Prostate gland (tissue), 2 donors: ENCODE results near the gene ATXN1.

ENCODE experiments used
- CTCF ChIP-seq, 4 experiments: fragments of 200-600 bp in 2 of 4; fragments of 450-650 bp in 2 of 4; sonication (generic) in 2 of 4; IDR thresholded peaks; 1 replicate in 3 of 4; 2 replicates in 1 of 4; pipeline ENCODE4 v1.5.1; 2016 to 2019; ENCODE audit warnings: antibody characterized with exemption in 4 of 4, mild to moderate bottlenecking in 2 of 4, moderate library complexity in 2 of 4
- POLR2A ChIP-seq: fragments of 450-650 bp; IDR thresholded peaks from one replicate; pipeline ENCODE4 v1.6.1; 2016; ENCODE audit warnings: antibody characterized with exemption, mild to moderate bottlenecking

GRCh38 chr6:16806363-16806762 is 45.1 kb upstream of the ATXN1 start:
- TF ChIP-seq CTCF (IDR thresholded peaks at IDR 0.05) (no peak), POLR2A (no peak)
